HCT116 (cell line): ENCODE results near the gene CYP2U1.

Experiments used
- CEBPB ChIP-seq: IDR thresholded peaks from 2 replicates; pipeline ENCODE4 v1.6.1; 2012; ENCODE audit warnings: low read depth
- EZH2 ChIP-seq: fragments of 200-600 bp; sonication (generic); IDR thresholded peaks from 2 replicates; pipeline ENCODE4 v1.6.1; 2017; ENCODE audit warnings: antibody characterized with exemption, mixed run types
- EZH2phosphoT487 ChIP-seq: fragments of 200-600 bp; IDR thresholded peaks from 2 replicates; pipeline ENCODE4 v1.6.1; 2018; ENCODE audit warnings: antibody characterized with exemption, borderline replicate concordance
- JUND ChIP-seq: IDR thresholded peaks from 2 replicates; pipeline ENCODE4 v1.6.1; 2012
- MAX ChIP-seq: IDR thresholded peaks from 2 replicates; pipeline ENCODE4 v1.6.1; 2012
- POLR2A ChIP-seq: IDR thresholded peaks from 2 replicates; pipeline ENCODE4 v1.7.0; 2011; ENCODE audit warnings: borderline replicate concordance; ENCODE audit not compliant: insufficient read depth, insufficient read length; ENCODE audit errors: extremely low read depth
- RAD21 ChIP-seq: IDR thresholded peaks from 2 replicates; pipeline ENCODE4 v1.6.1; 2012; ENCODE audit warnings: low read depth, mild to moderate bottlenecking
- SIN3A ChIP-seq: IDR thresholded peaks from 2 replicates; pipeline ENCODE4 v1.6.1; 2012; ENCODE audit warnings: low read depth
- ZNF274 ChIP-seq: fragments of 200-500 bp; sonication (Bioruptor generic); IDR thresholded peaks from 2 replicates; pipeline ENCODE4 v1.6.1; 2014; ENCODE audit warnings: mild to moderate bottlenecking, low read depth, low read length, inconsistent platforms
- TF ChIP-seq, protein P1 (sequence below), 3 experiments: fragments of 200-600 bp in 1 of 3; sonication (generic) in 1 of 3; IDR thresholded peaks in 2 of 3; conservative IDR thresholded peaks in 1 of 3; 2 replicates each; pipeline ENCODE4 v1.5.1; 2012 to 2017; ENCODE audit warnings: low read depth in 2 of 3, low read length in 2 of 3, antibody characterized with exemption in 1 of 3, borderline replicate concordance in 1 of 3, control low read depth in 1 of 3, mild to moderate bottlenecking in 1 of 3, mixed read lengths in 1 of 3, mixed run types in 1 of 3, moderate library complexity in 1 of 3; ENCODE audit not compliant: insufficient read depth in 1 of 3
- TF ChIP-seq, protein P2 (sequence below): IDR thresholded peaks from 2 replicates; pipeline ENCODE4 v1.6.1; 2011; ENCODE audit warnings: mild to moderate bottlenecking, low read length, moderate library complexity; ENCODE audit not compliant: insufficient replicate concordance; ENCODE audit errors: extremely low read depth

- no peak for TF ChIP-seq JUND
- TF ChIP-seq, protein P1, sequence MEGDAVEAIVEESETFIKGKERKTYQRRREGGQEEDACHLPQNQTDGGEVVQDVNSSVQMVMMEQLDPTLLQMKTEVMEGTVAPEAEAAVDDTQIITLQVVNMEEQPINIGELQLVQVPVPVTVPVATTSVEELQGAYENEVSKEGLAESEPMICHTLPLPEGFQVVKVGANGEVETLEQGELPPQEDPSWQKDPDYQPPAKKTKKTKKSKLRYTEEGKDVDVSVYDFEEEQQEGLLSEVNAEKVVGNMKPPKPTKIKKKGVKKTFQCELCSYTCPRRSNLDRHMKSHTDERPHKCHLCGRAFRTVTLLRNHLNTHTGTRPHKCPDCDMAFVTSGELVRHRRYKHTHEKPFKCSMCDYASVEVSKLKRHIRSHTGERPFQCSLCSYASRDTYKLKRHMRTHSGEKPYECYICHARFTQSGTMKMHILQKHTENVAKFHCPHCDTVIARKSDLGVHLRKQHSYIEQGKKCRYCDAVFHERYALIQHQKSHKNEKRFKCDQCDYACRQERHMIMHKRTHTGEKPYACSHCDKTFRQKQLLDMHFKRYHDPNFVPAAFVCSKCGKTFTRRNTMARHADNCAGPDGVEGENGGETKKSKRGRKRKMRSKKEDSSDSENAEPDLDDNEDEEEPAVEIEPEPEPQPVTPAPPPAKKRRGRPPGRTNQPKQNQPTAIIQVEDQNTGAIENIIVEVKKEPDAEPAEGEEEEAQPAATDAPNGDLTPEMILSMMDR (IDR thresholded peaks at IDR 0.05 in 2 of 3, conservative IDR thresholded peaks at IDR 0.05 in 1 of 3; ENCODE audit: borderline replicate concordance in 1 of 3, insufficient read depth in 1 of 3, low read depth in 2 of 3, low read length in 2 of 3), result no peak
- no peak for TF ChIP-seq POLR2A
- TF ChIP-seq EZH2phosphoT487, result no peak
- no peak for TF ChIP-seq EZH2
- TF ChIP-seq ZNF274, result no peak
- TF ChIP-seq CEBPB, result no peak
- no peak for TF ChIP-seq SIN3A
- TF ChIP-seq RAD21, result no peak
- TF ChIP-seq, protein P2, sequence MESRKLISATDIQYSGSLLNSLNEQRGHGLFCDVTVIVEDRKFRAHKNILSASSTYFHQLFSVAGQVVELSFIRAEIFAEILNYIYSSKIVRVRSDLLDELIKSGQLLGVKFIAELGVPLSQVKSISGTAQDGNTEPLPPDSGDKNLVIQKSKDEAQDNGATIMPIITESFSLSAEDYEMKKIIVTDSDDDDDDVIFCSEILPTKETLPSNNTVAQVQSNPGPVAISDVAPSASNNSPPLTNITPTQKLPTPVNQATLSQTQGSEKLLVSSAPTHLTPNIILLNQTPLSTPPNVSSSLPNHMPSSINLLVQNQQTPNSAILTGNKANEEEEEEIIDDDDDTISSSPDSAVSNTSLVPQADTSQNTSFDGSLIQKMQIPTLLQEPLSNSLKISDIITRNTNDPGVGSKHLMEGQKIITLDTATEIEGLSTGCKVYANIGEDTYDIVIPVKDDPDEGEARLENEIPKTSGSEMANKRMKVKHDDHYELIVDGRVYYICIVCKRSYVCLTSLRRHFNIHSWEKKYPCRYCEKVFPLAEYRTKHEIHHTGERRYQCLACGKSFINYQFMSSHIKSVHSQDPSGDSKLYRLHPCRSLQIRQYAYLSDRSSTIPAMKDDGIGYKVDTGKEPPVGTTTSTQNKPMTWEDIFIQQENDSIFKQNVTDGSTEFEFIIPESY, result no peak
- TF ChIP-seq MAX, result no peak
These were observed 38.9 kb downstream of the CYP2U1 start for GRCh38 chr4:107970063-107970798.
